ENCODE results near the gene CREM.

- TF ChIP-seq, protein P1, sequence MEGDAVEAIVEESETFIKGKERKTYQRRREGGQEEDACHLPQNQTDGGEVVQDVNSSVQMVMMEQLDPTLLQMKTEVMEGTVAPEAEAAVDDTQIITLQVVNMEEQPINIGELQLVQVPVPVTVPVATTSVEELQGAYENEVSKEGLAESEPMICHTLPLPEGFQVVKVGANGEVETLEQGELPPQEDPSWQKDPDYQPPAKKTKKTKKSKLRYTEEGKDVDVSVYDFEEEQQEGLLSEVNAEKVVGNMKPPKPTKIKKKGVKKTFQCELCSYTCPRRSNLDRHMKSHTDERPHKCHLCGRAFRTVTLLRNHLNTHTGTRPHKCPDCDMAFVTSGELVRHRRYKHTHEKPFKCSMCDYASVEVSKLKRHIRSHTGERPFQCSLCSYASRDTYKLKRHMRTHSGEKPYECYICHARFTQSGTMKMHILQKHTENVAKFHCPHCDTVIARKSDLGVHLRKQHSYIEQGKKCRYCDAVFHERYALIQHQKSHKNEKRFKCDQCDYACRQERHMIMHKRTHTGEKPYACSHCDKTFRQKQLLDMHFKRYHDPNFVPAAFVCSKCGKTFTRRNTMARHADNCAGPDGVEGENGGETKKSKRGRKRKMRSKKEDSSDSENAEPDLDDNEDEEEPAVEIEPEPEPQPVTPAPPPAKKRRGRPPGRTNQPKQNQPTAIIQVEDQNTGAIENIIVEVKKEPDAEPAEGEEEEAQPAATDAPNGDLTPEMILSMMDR (IDR thresholded peaks at IDR 0.05; ENCODE audit: low read depth, low read length): no peak
- TF ChIP-seq POLR2A (IDR thresholded peaks at IDR 0.05; ENCODE audit: extremely low read depth, insufficient read length) (no peak), MAX (IDR thresholded peaks at IDR 0.05; ENCODE audit: low read depth, low read length) (no peak), MYC (IDR thresholded peaks at IDR 0.05; ENCODE audit: low read depth, low read length) (no peak)
These were observed 105.9 kb downstream of the CREM start for GRCh38 chr10:35232527-35232926.

All from NB4 (cell line).